LHCN-M2 (cell line): Measurements from ENCODE around the gene UVRAG. TPM values are rescaled to one million over a fixed set of nuclear protein-coding genes. Genes with fewer than 3 reads are reported as not detected.
"Not testable (repeated sequence)": the region's sequence is repeated elsewhere in the genome, so short reads cannot be mapped to it uniquely, and the experiment has no call there.

Source experiments
- DNase-seq: peaks from one replicate; pipeline ENCODE4 v3.0.0-alpha.2; 2012; ENCODE audit warnings: low read depth
- total RNA-seq: library from RNA; depleted of rRNA; stranded (reverse); fragments of >200 nt; gene quantifications from 2 replicates; pipeline ENCODE4 v1.2.3, GENCODE V29; 2014

Gene UVRAG
- total RNA-seq, 1 experiment from 2014 or later, result 12.2 TPM

- no peak for DNase-seq
Measured at GRCh38 chr11:76062733-76063132, 247.7 kb downstream of the UVRAG start.

GRCh38 chr11:76064192-76064591, 249.2 kb downstream of the UVRAG start:
- no peak for DNase-seq

- peak; percentile 28 for DNase-seq
Measured at GRCh38 chr11:76067099-76067498, 252.1 kb downstream of the UVRAG start.

GRCh38 chr11:76069001-76069400, 254.0 kb downstream of the UVRAG start:
- DNase-seq, result no peak

GRCh38 chr11:76071090-76071489, 256.1 kb downstream of the UVRAG start:
- DNase-seq, result no peak

GRCh38 chr11:76073724-76074123, 258.7 kb downstream of the UVRAG start:
- peak; percentile 20 for DNase-seq

- peak; percentile 52 for DNase-seq
Measured at GRCh38 chr11:76074148-76075095, 259.4 kb downstream of the UVRAG start.

GRCh38 chr11:76075716-76076115, 260.7 kb downstream of the UVRAG start:
- DNase-seq, result no peak

- DNase-seq, result not testable (repeated sequence)
Measured at GRCh38 chr11:76076253-76076652, 261.2 kb downstream of the UVRAG start.

- DNase-seq, result no peak
Measured at GRCh38 chr11:76076749-76077148, 261.7 kb downstream of the UVRAG start.

- peak; percentile 9 for DNase-seq
Measured at GRCh38 chr11:76077575-76078150, 262.7 kb downstream of the UVRAG start.

- not testable (repeated sequence) for DNase-seq
Measured at GRCh38 chr11:76081084-76081483, 266.1 kb downstream of the UVRAG start.

- DNase-seq, result peak; percentile 61
Measured at GRCh38 chr11:76083563-76084451, 268.8 kb downstream of the UVRAG start.

- DNase-seq, result no peak
Measured at GRCh38 chr11:76085270-76085669, 270.3 kb downstream of the UVRAG start.

- peak; percentile 64 for DNase-seq
Measured at GRCh38 chr11:76086743-76087635, 272.0 kb downstream of the UVRAG start.

- no peak for DNase-seq
Measured at GRCh38 chr11:76087749-76088148, 272.7 kb downstream of the UVRAG start.

GRCh38 chr11:76088511-76088910, 273.5 kb downstream of the UVRAG start:
- no peak for DNase-seq

- no peak for DNase-seq
Measured at GRCh38 chr11:76090174-76090573, 275.2 kb downstream of the UVRAG start.

GRCh38 chr11:76090821-76091220, 275.8 kb downstream of the UVRAG start:
- no peak for DNase-seq

GRCh38 chr11:76094740-76095139, 279.7 kb downstream of the UVRAG start:
- no peak for DNase-seq

- DNase-seq, result no peak
Measured at GRCh38 chr11:76095891-76096290, 280.9 kb downstream of the UVRAG start.
